K562 (cell line): ENCODE data around the gene WSCD1.

ENCODE experiments used
- CTCF ChIP-seq, 3 experiments: IDR thresholded peaks in 2 of 3; conservative IDR thresholded peaks in 1 of 3; 2 replicates each; pipeline ENCODE4 v1.5.1; 2011 to 2012; ENCODE audit warnings: low read length in 3 of 3, mild to moderate bottlenecking in 3 of 3, control low read depth in 2 of 3, improper control_type of control experiment in 1 of 3, inconsistent platforms in 1 of 3, low read depth in 1 of 3, mixed read lengths in 1 of 3, moderate library complexity in 1 of 3; ENCODE audit not compliant: insufficient read depth in 2 of 3
- XRCC4 ChIP-seq: IDR thresholded peaks from one replicate; pipeline ENCODE4 v1.6.1; 2011; ENCODE audit not compliant: insufficient read depth, insufficient read length; ENCODE audit errors: extremely low read depth

DNA sequence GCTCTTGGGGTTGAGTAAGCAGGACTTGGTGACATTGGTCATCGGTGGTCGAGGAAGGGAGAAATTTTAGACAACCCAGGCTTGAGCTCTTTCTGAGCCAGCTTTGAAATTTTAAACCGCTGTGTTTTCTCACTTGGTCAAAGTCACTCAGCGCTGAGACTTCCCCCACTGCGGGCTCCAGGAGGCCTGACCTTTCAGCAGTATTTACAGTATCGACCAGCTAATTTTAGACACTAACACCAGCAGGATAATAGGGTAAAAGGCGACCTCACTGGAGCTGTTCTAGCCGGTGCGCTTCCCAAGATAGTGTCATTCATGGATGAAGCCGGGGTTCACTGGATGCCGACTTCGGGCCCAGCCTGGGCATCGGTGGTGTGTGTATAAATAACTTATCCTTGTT is 29.7 kb upstream of the WSCD1 start:
- no peak for TF ChIP-seq CTCF (IDR thresholded peaks at IDR 0.05 in 2 of 3, conservative IDR thresholded peaks at IDR 0.05 in 1 of 3; ENCODE audit: insufficient read depth in 2 of 3, low read depth in 1 of 3, low read length in 3 of 3)
- TF ChIP-seq XRCC4: no peak
